GM19397 (cell line): Measurements from ENCODE around the gene HTR6.

Source experiments
- ATAC-seq: cut with Tn5 transposase; IDR thresholded peaks from one replicate; pipeline ENCODE4 v1.9.1; 2021; ENCODE audit warnings: mild to moderate bottlenecking, moderate library complexity; ENCODE audit not compliant: unreplicated experiment

Gene HTR6

DNA sequence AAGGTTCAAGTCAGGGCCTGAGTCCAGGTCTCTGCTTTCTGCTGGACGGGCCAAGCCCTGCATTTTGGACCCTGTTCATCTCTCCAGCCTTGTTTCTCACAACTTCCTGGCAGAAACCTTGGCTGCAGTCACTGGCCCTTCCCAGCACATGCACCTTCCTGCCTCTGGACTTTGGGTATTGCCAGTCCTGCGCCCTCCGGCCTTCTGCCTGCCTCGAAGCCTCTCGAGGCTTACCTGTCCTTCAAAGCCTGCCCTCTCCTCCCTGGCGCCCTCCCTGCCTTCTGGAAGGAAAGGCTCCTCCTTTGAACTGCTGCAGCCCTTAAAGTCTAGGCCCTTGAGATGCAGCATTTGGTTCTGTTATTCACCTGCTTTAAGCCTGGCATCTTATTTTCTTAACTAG lies 52.8 kb downstream of the HTR6 start:
- no peak for ATAC-seq

- no peak for ATAC-seq
These were observed 55.5 kb downstream of the HTR6 start for GRCh38 chr1:19720174-19720573.

- ATAC-seq = no peak
These were observed 56.3 kb downstream of the HTR6 start for GRCh38 chr1:19720973-19721372.

DNA sequence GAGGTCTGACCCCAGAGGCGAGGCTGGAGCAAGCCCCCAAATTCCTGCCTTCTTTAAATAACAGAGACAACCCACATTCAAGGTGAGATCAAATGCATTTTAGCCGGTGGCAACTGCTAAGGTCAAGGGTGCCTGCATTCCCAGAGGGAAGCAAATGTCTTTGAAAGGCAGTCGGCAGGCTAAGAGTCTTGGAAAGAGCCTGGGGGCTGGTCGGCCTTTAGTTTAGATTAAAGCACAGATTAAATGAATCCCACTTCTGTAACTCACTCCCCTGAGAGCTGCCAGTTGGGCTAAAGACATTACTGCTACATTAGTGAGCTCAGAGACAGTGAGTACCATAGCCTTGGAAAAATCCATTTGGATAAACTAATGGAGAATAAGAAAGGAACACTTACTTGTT lies 59.2 kb downstream of the HTR6 start:
- ATAC-seq = no peak

GRCh38 chr1:19725606-19726005 lies 60.9 kb downstream of the HTR6 start:
- ATAC-seq = no peak

- ATAC-seq = no peak
These were observed 63.9 kb downstream of the HTR6 start for GRCh38 chr1:19728413-19729145.

- no peak for ATAC-seq
These were observed 65.6 kb downstream of the HTR6 start for GRCh38 chr1:19730232-19730631.
